GM12873 (cell line): ENCODE results near the gene IVL.

Experiments used
- TF ChIP-seq, protein P1 (sequence below): IDR thresholded peaks from 2 replicates; pipeline ENCODE4 v1.5.1; 2012; ENCODE audit warnings: low read depth, mild to moderate bottlenecking, moderate library complexity, low read length, control low read depth; ENCODE audit not compliant: insufficient read depth; ENCODE audit errors: missing control alignments

Gene IVL

DNA sequence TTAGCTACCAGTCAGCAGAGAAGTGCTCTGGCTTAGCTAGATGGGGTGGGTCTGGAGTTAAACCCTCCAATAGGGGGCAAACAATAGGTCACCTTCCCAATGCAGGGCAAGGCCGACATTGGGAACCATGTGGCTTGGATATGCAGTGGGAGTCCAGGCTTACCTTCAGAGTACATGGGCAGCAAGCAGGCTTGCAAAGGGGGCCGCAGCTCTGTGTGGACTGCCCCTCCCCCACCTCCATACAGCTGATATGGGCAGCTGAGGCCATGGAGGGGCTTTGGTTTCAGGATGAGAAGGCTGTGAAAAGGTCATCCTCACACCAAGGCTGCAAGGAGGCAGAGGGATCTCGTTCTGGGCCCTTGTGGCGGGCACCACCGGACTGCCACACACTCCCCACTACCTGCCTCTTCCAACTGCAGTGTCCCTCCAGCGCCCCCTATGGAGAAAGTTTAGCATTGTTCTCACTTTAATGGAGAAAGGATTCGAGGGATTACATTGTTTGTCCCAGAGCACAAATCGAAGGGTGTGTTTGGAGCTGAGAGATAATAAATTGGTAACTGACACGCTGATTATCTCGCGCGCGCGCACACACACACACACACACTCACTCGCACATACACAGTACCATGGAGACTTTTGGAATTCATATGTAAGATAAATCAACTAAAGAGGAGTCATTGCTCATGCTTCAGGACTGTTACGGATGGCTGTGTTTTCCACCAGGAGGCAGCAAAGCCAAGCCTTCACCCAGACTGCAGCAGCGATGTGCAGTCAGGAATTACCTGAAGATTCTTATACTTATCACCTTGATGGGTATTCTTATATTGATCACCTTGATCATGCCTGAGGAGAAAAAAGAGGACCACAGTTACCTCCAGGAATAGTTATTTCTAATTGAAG, 37.3 kb upstream of the IVL start:
- TF ChIP-seq, protein P1, sequence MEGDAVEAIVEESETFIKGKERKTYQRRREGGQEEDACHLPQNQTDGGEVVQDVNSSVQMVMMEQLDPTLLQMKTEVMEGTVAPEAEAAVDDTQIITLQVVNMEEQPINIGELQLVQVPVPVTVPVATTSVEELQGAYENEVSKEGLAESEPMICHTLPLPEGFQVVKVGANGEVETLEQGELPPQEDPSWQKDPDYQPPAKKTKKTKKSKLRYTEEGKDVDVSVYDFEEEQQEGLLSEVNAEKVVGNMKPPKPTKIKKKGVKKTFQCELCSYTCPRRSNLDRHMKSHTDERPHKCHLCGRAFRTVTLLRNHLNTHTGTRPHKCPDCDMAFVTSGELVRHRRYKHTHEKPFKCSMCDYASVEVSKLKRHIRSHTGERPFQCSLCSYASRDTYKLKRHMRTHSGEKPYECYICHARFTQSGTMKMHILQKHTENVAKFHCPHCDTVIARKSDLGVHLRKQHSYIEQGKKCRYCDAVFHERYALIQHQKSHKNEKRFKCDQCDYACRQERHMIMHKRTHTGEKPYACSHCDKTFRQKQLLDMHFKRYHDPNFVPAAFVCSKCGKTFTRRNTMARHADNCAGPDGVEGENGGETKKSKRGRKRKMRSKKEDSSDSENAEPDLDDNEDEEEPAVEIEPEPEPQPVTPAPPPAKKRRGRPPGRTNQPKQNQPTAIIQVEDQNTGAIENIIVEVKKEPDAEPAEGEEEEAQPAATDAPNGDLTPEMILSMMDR = peak; percentile 35

- TF ChIP-seq, protein P1 = no peak
These were observed 36.6 kb upstream of the IVL start for GRCh38 chr1:152871731-152872126.

DNA sequence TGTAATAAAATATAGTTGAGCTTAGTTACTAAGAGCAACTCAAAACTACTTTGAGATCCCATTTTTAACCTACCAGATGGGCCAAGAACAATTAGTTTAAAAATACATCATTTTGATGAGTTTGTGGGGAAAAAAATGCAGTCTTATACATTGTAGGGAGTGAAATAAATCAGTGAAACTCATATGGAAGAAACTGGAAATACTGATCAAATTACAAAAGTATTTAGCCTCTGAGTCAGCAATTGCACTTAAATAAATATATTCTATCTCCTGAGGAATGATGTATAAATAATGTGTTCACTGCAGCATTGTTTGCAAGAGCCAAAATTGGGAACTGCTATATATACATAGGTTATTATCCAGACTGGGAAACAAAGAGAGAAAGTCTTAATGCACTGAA, 34.9 kb upstream of the IVL start:
- TF ChIP-seq, protein P1 = no peak

DNA sequence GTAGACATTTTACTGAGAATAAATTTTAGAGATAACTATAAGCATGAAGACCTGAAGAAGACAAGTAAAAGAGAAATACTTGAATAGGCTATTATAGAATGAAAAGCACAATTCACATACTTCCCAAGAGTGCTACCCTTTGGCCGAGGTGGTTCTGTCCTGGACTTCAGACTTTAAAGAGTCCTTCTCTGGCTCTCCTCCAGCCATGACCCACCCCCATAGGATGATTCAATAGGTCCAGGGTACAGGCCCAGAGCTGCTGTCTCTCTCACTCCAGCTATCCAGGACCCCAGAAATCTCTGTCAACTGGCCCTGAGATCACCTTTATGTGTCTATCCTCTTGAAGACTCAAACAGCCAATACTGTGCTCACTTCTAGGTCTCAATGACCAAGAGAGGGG, 31.5 kb upstream of the IVL start:
- TF ChIP-seq, protein P1 = no peak

DNA sequence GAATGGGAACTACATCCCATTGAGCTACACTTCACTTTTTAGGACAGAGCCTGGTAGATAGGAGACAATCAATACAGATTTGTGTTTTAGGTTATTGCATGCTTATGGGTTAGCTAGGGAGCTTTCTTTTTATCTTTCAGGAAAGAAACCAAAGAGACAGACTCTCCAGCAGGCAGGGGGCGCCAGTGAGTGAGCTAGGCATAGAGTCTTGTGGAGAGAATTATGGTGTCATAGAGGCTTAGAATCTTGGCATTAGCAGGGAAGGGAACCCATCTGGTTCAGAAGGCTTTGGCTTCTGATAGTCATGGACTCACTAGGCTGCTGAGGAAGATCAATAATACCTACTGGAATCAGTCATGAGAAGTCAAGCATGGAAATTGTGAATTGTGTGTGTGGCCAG, 30.3 kb upstream of the IVL start, which contains the start of gene SMCP:
Gene SMCP, plus strand, starts transcription at position 281 of the 400 bp plus-strand sequence. CDS start 6,101 bp downstream, outside the sequence.
- TF ChIP-seq, protein P1 = peak; percentile 62

GRCh38 chr1:152879559-152880198, 28.7 kb upstream of the IVL start:
- TF ChIP-seq, protein P1 = no peak

DNA sequence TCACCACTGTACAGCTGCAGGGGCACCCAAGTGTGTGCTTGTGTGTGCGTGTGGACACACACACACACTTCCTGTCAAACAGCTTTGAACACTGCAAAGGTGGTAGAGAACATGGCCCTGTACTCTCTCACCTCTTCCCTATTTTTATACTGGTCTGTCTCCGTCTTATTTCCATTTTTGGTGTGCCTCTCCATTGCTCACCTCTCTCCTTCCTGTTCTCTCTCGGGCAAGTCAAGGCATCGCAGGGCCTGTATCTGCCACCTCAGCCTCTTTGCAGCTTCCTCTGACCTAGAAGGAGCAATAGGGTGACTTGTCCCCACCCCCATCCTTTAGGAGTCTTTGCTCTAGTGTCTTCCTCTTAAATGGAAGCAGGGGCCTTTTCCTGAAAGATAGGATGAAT, 28.0 kb upstream of the IVL start:
- TF ChIP-seq, protein P1 = no peak
